GF-D8 (cell line): ENCODE results near the gene SNRNP200.

Experiments
- DNase-seq: peaks from one replicate; lab custom pipeline; 2025; lab: John Stamatoyannopoulos, UW

Gene SNRNP200

GRCh38 chr2:96305091-96305978 is at the start of gene SNRNP200:
Gene SNRNP200 (minus strand): TSS chr2:96305546. CDS start chr2:96305437, 109 bp downstream.
- peak; percentile 71 for DNase-seq

- no peak for DNase-seq
Observed at GRCh38 chr2:96354492-96354891, 49.1 kb upstream of the SNRNP200 start.

- DNase-seq: no peak
Observed at GRCh38 chr2:96353606-96354101, 48.3 kb upstream of the SNRNP200 start.

- no peak for DNase-seq
Observed at GRCh38 chr2:96353032-96353561, 47.8 kb upstream of the SNRNP200 start.

GRCh38 chr2:96347395-96347794 is 42.0 kb upstream of the SNRNP200 start:
- DNase-seq: no peak

GRCh38 chr2:96345868-96346462 is 40.6 kb upstream of the SNRNP200 start:
- DNase-seq: no peak

- no peak for DNase-seq
Observed at GRCh38 chr2:96345438-96345837, 40.1 kb upstream of the SNRNP200 start.

GRCh38 chr2:96344011-96344410 is 38.7 kb upstream of the SNRNP200 start:
- DNase-seq: no peak

- DNase-seq: no peak
Observed at GRCh38 chr2:96342085-96342484, 36.7 kb upstream of the SNRNP200 start.

- no peak for DNase-seq
Observed at GRCh38 chr2:96341641-96342040, 36.3 kb upstream of the SNRNP200 start.

- DNase-seq: no peak
Observed at GRCh38 chr2:96340493-96341414, 35.4 kb upstream of the SNRNP200 start.

GRCh38 chr2:96336873-96337272 is 31.5 kb upstream of the SNRNP200 start:
- peak; percentile 37 for DNase-seq

GRCh38 chr2:96336104-96336775 is 30.9 kb upstream of the SNRNP200 start:
- no peak for DNase-seq

- DNase-seq: no peak
Observed at GRCh38 chr2:96333708-96334107, 28.4 kb upstream of the SNRNP200 start.

- DNase-seq: no peak
Observed at GRCh38 chr2:96330407-96330806, 25.1 kb upstream of the SNRNP200 start.

- no peak for DNase-seq
Observed at GRCh38 chr2:96329874-96330273, 24.5 kb upstream of the SNRNP200 start.

- peak; percentile 35 for DNase-seq
Observed at GRCh38 chr2:96329456-96329855, 24.1 kb upstream of the SNRNP200 start.

- no peak for DNase-seq
Observed at GRCh38 chr2:96326990-96327820, 21.9 kb upstream of the SNRNP200 start.

- no peak for DNase-seq
Observed at GRCh38 chr2:96326564-96326963, 21.2 kb upstream of the SNRNP200 start.

- peak; percentile 6 for DNase-seq
Observed at GRCh38 chr2:96325884-96326255, 20.5 kb upstream of the SNRNP200 start.
